ENCODE measurements around the gene PPFIA4.

The PPFIA4 gene

DNA sequence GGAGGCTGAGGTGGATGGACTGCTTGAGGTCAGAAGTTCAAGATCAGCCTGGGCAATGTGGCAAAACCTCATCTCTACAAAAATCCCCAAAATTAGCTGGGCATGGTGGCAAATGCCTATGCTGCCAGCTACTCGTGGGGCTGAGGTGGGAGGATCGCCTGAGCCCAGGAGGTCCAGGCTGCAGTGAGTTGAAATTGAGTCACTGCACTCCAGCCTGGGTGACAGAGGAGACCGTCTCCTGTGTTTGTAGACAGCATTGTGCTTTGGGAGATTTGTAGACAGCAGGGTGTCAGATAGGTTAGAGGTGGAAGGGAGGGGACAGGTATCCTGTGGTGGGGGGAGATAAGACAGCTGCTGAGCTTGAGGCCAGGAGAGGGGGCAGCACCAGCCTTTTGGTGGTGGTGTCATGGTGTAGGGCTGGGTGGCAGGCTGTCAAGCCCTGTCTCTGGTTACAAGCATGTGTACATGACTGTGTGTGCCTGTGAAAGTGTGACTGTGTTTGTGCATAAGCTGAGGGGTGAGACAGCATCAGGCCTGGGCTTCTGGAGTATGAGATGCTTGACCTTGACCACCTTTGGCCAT is 15.2 kb downstream of the PPFIA4 start:
- DNase-seq, result no peak

- DNase-seq, result no peak
Measured at GRCh38 chr1:203043830-203044545, 17.7 kb downstream of the PPFIA4 start.

GRCh38 chr1:203044546-203045250 is 18.4 kb downstream of the PPFIA4 start:
- no peak for DNase-seq

DNA sequence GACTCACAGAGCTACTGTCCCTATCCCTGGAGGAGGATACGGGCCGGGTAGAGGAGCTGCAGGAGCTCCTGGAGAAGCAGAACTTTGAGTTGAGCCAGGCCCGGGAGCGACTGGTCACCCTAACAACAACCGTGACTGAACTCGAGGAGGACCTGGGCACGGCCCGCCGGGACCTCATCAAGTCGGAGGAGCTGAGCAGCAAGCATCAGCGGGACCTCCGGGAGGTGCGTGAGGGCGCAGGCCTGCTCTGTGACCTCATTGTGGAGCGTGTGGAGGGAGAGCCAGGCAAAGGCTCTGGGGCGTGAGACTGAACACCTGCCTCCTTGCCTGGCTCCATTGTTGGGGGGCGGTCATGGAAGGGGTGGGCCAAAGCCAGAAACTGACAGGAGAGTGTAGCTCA is 19.0 kb downstream of the PPFIA4 start:
- DNase-seq, result no peak

- DNase-seq, result no peak
Measured at GRCh38 chr1:203045821-203046594, 19.7 kb downstream of the PPFIA4 start.

DNA sequence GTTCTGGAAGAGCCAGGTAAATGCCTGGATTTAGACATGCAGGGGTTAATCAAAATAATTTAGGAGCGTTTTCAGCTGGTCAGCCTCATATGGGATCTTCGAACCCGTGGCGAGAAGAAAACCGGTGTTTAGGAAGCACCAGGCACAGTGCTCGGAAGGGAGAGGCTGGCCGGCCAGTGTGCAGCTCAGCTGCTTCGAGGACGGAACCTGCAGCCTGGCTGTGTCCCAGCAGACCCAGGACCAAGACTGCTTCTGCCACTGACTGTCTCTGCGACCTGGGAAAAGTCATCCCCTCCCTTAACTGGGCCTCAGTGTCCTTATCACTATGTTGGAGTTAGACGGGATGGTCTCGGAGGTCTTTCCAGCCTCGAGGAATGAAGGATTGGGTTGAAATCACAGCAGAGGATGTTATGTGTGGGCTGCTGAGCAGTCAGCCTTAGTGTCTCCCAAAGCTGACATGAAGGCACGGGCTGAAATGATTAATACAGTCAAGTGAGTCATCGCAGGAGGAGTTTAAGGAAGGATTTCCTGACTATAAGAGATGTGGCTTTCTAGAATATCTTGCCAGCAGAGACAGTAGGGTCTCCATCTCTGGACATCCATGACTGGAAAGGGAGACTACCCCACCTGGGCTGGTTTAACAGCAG is 20.8 kb downstream of the PPFIA4 start:
- DNase-seq, result no peak

DNA sequence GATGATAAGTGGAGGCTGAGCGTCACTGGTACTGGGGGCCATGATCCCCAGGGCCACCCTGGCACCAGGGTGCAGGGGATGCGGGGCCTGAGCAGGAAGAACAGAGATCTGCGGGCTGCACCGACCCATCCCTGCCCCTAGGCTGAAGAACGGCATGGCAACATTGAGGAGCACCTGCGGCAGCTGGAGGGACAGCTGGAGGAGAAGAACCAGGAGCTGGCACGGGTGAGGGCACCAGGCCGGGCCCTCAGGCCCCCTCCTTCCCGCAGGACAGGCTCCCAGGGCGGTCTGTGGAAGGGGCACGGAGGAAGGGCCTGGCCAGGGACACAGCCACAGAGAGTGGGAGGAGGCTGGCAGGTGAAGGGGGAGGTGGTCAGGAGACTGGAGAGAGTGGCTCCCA is 21.8 kb downstream of the PPFIA4 start:
- DNase-seq, result no peak

DNA sequence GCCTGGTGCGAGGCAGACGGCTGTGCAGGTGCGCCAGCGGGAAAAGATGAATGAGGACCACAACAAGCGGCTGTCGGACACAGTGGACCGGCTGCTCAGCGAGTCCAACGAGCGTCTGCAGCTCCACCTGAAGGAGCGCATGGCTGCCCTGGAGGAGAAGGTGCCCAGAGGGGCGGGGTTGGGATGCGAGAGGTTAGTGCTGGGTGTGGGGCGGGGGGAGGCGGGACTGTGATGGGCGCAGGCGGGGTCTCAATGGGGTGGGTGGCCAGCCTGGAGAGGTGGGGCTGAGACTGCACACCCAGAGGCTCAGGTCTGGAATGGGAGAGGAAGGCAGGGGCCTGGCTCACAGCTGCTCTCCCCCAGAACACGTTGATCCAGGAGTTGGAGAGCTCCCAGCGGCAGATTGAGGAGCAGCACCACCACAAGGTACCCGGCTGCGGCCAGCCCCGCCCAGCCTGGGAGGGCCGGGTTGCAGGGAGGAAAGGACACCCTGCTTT is 22.3 kb downstream of the PPFIA4 start:
- DNase-seq, result no peak

DNA sequence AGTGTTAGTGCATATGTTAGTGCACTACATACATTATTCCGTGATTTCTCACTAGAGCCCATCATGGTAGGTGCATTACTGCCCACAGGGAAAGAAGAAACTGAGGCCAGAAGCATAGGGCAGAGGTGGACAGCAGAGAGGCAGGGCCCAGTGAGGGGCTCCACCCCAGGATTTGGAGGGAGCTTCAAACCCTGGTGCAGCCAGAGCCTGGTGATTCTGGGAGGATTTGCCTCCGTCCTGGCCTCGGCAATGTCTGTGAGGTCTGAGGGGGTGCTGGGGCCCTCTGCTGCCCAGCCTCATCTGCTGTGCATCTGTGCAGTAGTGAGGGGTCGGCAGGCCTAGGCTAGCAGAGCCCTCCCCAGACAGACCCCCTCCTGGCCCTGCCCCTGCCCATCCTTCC is 22.8 kb downstream of the PPFIA4 start:
- no peak for DNase-seq

- DNase-seq, result no peak
Measured at GRCh38 chr1:203049576-203050180, 23.4 kb downstream of the PPFIA4 start.

GRCh38 chr1:203050826-203051225 is 24.5 kb downstream of the PPFIA4 start:
- no peak for DNase-seq

GRCh38 chr1:203051841-203052324 is 25.6 kb downstream of the PPFIA4 start:
- DNase-seq, result no peak

DNA sequence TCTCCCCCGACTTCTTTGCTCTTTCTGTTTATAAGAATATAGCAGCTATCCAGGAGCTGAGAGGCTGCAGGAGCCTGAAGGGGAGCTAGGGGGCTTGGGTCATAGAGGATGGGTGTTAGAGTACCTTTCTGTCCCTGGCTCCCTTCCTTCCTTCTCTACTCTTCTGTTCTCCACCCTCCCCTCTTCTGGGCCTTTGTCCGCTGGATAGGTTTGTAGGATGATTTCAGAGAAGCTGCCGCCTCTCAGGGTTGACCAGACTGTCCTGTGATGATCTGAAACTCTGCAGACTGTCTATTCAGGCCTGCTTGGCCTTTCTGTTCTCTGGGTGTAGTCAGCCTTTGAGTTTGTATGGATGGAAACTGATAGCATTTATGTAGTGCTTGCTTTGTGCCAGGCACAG is 26.3 kb downstream of the PPFIA4 start:
- DNase-seq, result no peak

DNA sequence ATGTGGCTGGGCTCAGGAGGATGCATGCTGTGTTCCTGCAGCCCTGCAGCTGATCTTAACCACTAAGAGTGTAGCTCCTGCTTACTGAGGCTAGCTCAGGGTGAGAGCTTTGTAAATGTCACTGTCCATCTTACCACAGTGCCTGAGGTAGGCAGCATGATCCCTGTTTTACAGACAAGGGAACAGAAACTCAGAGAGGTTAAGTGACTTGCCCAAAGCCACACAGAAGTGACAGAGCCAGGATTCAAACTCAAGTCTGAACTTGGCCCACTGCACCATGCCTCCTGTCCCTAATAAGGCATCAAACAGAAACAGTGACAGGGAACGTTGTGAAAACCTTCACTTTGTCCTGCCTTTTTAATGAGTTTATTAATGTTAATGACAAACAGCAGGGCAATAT is 27.9 kb downstream of the PPFIA4 start:
- DNase-seq, result no peak

- no peak for DNase-seq
Measured at GRCh38 chr1:203054642-203055041, 28.4 kb downstream of the PPFIA4 start.

DNA sequence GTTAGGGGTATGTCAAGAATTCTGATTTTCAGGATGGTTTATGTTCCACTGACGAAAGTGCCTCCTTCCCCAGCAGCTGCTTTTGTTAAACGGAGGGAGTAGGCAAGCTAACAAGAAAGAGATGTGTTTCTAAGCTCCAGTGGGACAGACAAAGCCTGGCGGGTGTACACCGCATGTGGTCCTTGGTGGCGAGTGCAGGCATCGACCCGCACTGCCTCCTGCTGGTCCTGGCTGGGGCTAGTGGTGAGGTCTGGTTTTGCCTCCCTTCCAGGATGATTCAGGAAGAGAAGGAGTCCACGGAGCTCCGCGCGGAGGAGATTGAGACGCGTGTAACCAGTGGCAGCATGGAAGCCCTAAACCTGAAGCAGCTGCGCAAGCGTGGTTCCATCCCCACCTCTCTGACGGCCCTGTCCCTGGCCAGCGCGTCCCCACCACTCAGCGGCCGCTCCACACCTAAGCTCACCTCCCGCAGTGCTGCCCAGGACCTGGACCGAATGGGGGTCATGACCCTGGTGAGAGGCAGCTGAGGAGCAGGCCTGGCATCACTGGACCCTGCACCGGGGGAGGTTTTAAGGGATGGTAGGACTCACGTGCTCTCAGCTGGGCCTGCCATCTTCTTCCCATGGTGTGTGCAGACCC is 29.0 kb downstream of the PPFIA4 start:
- DNase-seq, result no peak

GRCh38 chr1:203056012-203056411 is 29.7 kb downstream of the PPFIA4 start:
- DNase-seq, result no peak

DNA sequence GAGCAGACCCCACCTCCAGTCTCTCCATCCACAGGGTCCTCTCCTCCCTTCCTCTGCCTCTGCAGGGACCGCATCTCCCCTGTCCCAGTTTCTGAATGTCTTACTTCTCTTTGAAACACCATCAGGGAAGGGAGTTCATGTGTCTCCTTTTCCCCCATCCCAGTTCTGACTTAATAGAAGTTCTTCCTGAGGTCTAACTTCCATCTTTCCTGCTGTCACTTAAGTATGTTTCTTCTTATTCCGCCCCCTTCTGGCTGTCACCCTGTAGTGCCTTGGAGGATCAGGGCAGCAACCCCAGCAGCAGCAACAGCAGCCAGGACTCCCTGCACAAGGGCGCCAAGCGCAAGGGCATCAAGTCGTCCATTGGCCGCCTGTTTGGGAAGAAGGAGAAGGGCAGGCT is 30.2 kb downstream of the PPFIA4 start:
- no peak for DNase-seq

GRCh38 chr1:203057911-203058675 is 31.8 kb downstream of the PPFIA4 start:
- DNase-seq, result no peak

DNA sequence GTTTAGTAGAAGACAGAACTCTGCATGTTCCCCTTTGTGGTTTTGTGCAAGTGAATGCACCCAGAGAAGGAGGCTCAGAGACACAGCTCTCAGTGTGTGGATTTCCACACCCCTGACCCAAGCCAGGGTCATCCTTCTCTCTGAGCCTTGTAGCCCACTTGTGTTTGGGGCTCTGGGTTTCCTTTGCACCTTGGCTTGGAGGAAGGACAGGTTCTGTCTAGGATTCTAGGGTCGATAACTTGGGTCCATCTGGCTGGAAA is 32.3 kb downstream of the PPFIA4 start:
- no peak for DNase-seq

GRCh38 chr1:203059485-203059884 is 33.2 kb downstream of the PPFIA4 start:
- DNase-seq, result no peak
